Right ventricle myocardium inferior (tissue), 1 donor: ENCODE results near the gene PGR. TPM values are rescaled to one million over a fixed set of nuclear protein-coding genes. Genes with fewer than 3 reads are reported as not detected.
A peak's percentile ranks its signal among the peaks of the same experiment; 100 is the strongest.

ENCODE experiments used
- ATAC-seq: fragments of 200-7000 bp; cut with Tn5 transposase; one replicate; pipeline ENCODE4 v1.9.1; 2020; ENCODE audit warnings: mild to moderate bottlenecking, moderate library complexity
- DNase-seq: peaks from one replicate; pipeline ENCODE4 v3.0.0; 2021; ENCODE audit errors: missing footprints
- intact Hi-C: fragments of 100-400 bp; cut with DNase I; formaldehyde crosslinking; loops from one replicate; pipeline ENCODE4 v1.11.0; 2022
- long read RNA-seq: library from polyadenylated mRNA; unstranded; transcript quantifications from one replicate; pipeline ENCODE4 v2.0.0, GENCODE V29; 2021
- total RNA-seq: library from RNA; stranded (reverse); fragmentation: NEBNext Ultra II Directional; extraction: Animal tissue kit (Norgen Biotek cat#: 25700); gene quantifications from one replicate; pipeline ENCODE4 v1.2.1, GENCODE V29; 2021
- donor health status: DM: no; HTN: yes; CAD: no; lungs with severe emphysema.

Gene PGR
- 6.6 TPM for total RNA-seq
- long read RNA-seq, full-length matches to known transcripts, result 2 of 5 reads
- long read RNA-seq, partial matches to known transcripts, result 1 of 5 reads
- long read RNA-seq, other reads (novel, unspliced or antisense), result 2 of 5 reads

DNA sequence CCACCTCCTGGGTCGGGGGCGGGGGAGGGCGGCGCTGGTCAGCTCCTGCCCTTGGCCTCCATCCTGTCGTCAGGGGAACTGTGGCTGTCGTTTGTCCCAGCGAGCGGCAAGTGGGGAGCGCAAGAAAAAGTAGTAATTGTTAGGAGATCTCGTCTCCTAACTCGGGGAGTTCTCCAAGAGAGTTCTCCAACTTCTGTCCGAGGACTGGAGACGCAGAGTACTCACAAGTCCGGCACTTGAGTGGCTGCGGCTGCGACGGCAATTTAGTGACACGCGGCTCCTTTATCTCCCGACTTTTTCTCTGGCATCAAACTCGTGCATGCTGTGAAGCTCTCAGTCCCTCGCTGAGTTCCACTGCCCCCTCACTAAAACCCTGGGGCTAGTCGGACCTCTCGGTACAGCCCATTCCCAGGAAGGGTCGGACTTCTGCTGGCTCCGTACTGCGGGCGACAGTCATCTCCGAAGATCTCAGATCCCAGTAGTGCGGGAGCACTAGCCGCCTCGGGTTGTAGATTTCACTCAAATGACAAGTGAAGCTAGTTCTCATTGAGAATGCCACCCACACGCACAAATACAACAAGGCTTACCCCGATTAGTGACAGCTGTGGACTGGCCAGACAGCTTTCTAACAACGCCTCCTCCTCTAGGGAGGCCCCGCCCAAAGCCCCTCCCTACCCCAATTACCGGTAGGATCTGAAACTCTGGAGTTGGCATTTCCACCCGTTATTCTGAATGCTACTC, at the start of gene PGR:
Gene PGR (minus strand): TSS at position 611 of the 741 bp plus-strand sequence. CDS start 743 bp downstream, outside the sequence.
- ATAC-seq (peak; percentile 65), DNase-seq (peak; percentile 72)
- intact Hi-C loops, result loop anchor here (2.0 to 5.0 kb wide), 4 partner anchors 65 to 147 kb away; no protein-coding TSS in a partner anchor

GRCh38 chr11:101176381-101176780, 46.8 kb upstream of the PGR start:
- intact Hi-C loops, result no loop called here
- no peak for DNase-seq
- ATAC-seq, result no peak

DNA sequence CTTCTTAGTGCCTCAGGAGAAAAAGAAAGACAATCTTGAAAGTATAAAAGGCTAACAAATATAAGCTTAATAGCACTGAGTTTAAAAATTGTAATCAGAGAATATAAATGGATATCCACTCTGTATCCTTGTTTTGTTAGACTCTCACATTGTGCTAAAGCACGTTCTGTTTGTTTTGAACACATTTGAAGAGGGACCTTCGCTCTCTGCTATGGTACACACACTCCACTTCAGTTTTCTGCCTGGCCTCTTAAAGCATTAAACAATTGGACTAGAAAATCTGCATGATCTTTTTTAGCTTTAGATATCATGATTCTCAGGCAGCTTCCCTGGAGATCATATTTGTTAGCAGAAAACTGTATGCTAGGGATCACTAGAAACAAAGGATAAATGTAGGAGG, 40.3 kb upstream of the PGR start:
- no peak for DNase-seq
- intact Hi-C loops, result no loop called here
- no peak for ATAC-seq

DNA sequence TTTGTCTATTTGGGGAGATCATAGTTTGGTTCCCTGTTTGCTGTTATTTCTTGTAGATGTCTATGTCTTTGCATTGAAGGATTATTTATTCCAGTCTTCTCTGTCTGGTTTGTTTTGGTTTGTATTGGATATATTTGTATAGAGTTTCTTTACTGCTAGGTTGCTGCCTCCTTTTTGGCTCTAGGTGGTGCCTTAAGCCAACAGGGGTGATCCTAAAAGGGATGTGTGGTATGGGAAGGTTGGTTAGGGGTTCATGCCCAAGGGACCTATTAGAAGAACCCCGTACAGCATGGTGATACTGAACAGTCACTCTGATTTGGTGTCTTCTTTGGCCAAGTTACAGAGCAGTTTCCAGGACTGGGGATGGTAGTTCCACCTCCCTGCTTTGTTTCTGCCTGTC, 36.4 kb upstream of the PGR start:
- intact Hi-C loops, result no loop called here
- ATAC-seq (no peak), DNase-seq (no peak)

- ATAC-seq, result no peak
- intact Hi-C loops, result no loop called here
Observed at GRCh38 chr11:101158119-101158518, 28.5 kb upstream of the PGR start.

GRCh38 chr11:101138245-101138930, 8.8 kb upstream of the PGR start:
- no peak for ATAC-seq
- DNase-seq, result no peak
- intact Hi-C loops, result no loop called here

More at GRCh38 chr11:101158119-101158518, 28.5 kb upstream of the PGR start:
- no peak for DNase-seq

- no peak for DNase-seq
- ATAC-seq, result no peak
- intact Hi-C loops, result no loop called here
Observed at GRCh38 chr11:101133190-101133589, 3.6 kb upstream of the PGR start.

GRCh38 chr11:101128571-101129202, 926 bp downstream of the PGR start:
- ATAC-seq (no peak), DNase-seq (peak; percentile 16)
- intact Hi-C loops, result loop anchor here (2.0 to 5.0 kb wide), 4 partner anchors 64 to 146 kb away; no protein-coding TSS in a partner anchor

GRCh38 chr11:101127699-101128570, 1.7 kb downstream of the PGR start:
- intact Hi-C loops, result loop anchor here (2.0 to 5.0 kb wide), 4 partner anchors 63 to 146 kb away; no protein-coding TSS in a partner anchor

GRCh38 chr11:101127197-101127698, 2.4 kb downstream of the PGR start:
- DNase-seq (peak; percentile 64), ATAC-seq (peak; percentile 69)
- intact Hi-C loops, result loop anchor here (5.0 kb wide), 2 partner anchors 130 to 145 kb away; no protein-coding TSS in a partner anchor

More at GRCh38 chr11:101127699-101128570, 1.7 kb downstream of the PGR start:
- peak; percentile 67 for DNase-seq
- ATAC-seq, result peak; percentile 52

GRCh38 chr11:101126551-101127196, 2.9 kb downstream of the PGR start:
- intact Hi-C loops, result loop anchor here (5.0 kb wide), 2 partner anchors 129 to 144 kb away; no protein-coding TSS in a partner anchor
- ATAC-seq, result no peak
- peak; percentile 73 for DNase-seq

- DNase-seq (no peak), ATAC-seq (no peak)
- intact Hi-C loops, result no loop called here
Observed at GRCh38 chr11:101115671-101116160, 13.9 kb downstream of the PGR start.

GRCh38 chr11:101113540-101113939, 16.1 kb downstream of the PGR start:
- intact Hi-C loops, result no loop called here
- no peak for ATAC-seq
- DNase-seq, result no peak

- DNase-seq (no peak), ATAC-seq (no peak)
- intact Hi-C loops, result no loop called here
Observed at GRCh38 chr11:101104716-101105115, 24.9 kb downstream of the PGR start.

- no peak for ATAC-seq
- intact Hi-C loops, result no loop called here
- DNase-seq, result no peak
Observed at GRCh38 chr11:101103433-101103832, 26.2 kb downstream of the PGR start.

- ATAC-seq (peak; percentile 61), DNase-seq (no peak)
- intact Hi-C loops, result no loop called here
Observed at GRCh38 chr11:101100601-101101000, 29.0 kb downstream of the PGR start.

DNA sequence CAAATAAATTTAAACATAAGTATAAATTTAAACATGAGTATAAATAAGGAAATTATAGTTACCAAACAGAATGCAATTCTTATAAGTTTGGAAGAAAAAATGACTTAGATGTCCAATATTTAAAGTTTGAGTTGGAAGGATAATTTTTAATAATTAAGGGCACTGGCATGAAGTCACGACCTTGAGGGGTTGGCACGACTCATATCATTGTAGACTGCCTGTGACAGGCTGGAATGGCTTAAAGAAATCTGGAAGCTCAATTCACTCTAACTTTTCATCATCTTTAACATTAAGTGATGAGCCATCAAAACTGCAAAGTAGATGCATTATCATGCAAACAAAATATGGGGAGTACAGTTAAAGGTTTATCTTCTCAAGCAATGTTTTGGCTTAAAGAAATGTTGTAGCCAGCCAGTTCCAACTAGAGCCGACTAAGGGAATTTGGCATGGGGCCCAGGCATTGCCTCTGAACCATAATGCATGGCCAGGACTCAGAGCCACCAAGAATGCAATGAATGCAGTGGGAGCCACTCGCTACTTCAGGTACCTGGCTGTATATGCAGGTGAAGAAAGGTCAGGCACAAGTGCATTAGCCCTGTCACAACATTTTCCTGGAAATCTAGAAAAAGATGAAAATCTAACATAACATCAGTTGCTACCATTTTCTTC, 33.4 kb downstream of the PGR start:
- ATAC-seq (peak; percentile 57), DNase-seq (no peak)
- intact Hi-C loops, result no loop called here
